Measurements from ENCODE around the gene OR6K3.

OR6K3 gene

DNA sequence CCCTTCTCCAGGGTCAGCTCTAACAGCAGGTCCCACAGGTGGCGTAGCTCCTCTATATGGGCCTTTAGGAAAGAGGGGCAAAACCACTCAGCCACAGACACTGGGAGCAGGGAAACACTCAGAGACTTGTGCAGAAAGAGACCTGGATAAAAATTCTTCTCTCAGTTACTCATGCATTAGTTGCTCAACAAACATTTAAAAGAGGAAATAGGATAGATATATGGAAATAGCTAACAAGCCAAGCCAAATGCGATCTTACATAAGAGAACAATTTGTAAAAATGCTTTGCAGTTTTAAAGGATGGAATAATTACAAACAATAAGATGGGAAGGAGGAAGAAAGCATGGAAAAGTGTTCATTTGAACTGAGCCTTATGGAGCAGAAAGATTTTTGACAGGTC, 38.9 kb downstream of the OR6K3 start:
- Histone ChIP-seq H3K9me3 (ENCODE audit: insufficient read depth, low read length) (no peaks in the 10 kb centered on the region), H3K4me2 (ENCODE audit: low read length) (no peak overlapping the region), H3K4me3 (ENCODE audit: low read length) (no peak overlapping the region), H3K36me3 (replicated peaks; ENCODE audit: low read depth, low read length) (no peaks in the 10 kb centered on the region), H3K79me2 (ENCODE audit: low read length) (no peaks in the 10 kb centered on the region), H3K4me1 (ENCODE audit: low read length) (no peaks in the 10 kb centered on the region), H3K27ac (ENCODE audit: low read length) (no peak overlapping the region), H3K9ac (ENCODE audit: low read length) (no peak overlapping the region), H2AFZ (ENCODE audit: low read depth, low read length) (no peak overlapping the region), H3K27me3 (ENCODE audit: low read depth, low read length) (no peaks in the 10 kb centered on the region), H4K20me1 (ENCODE audit: insufficient read depth, low read length) (no peaks in the 10 kb centered on the region)
- TF ChIP-seq, protein P1, sequence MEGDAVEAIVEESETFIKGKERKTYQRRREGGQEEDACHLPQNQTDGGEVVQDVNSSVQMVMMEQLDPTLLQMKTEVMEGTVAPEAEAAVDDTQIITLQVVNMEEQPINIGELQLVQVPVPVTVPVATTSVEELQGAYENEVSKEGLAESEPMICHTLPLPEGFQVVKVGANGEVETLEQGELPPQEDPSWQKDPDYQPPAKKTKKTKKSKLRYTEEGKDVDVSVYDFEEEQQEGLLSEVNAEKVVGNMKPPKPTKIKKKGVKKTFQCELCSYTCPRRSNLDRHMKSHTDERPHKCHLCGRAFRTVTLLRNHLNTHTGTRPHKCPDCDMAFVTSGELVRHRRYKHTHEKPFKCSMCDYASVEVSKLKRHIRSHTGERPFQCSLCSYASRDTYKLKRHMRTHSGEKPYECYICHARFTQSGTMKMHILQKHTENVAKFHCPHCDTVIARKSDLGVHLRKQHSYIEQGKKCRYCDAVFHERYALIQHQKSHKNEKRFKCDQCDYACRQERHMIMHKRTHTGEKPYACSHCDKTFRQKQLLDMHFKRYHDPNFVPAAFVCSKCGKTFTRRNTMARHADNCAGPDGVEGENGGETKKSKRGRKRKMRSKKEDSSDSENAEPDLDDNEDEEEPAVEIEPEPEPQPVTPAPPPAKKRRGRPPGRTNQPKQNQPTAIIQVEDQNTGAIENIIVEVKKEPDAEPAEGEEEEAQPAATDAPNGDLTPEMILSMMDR (IDR thresholded peaks at IDR 0.05; ENCODE audit: low read depth, low read length) = no peak
- no peak for TF ChIP-seq EZH2phosphoT487 (IDR thresholded peaks at IDR 0.05; ENCODE audit: low read depth)

DNA sequence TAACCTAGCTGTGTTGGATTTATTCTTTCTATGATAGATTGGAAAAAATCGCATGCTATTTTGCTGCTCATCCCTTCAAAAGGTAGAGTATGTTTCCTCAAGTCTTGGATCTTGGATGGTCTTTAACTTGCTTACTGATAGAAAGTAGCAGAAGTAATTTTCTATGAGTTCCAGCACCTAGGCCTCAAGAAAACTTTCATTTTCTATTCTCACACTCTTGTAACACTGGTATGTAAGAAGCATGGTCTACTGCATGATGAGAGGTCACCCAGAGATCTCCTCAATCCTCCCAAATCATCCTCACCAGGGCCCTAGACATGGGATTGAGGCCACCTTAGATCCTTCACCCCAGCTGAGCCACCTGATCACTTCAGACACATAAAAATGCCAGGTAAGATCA, 41.2 kb downstream of the OR6K3 start:
- no peaks in the 10 kb centered on the region for H4K20me1 ChIP-seq (ENCODE audit: insufficient read depth, low read length)
- H3K4me3 ChIP-seq (ENCODE audit: low read length) = no peak overlapping the region
- H3K27ac ChIP-seq (ENCODE audit: low read length) = no peak overlapping the region
- TF ChIP-seq, protein P1 (IDR thresholded peaks at IDR 0.05; ENCODE audit: low read depth, low read length) = no peak
- TF ChIP-seq EZH2phosphoT487 (IDR thresholded peaks at IDR 0.05; ENCODE audit: low read depth) = no peak
- H3K9me3 ChIP-seq (ENCODE audit: insufficient read depth, low read length) = no peaks in the 10 kb centered on the region
- no peaks in the 10 kb centered on the region for H3K4me1 ChIP-seq (ENCODE audit: low read length)
- H3K27me3 ChIP-seq (ENCODE audit: low read depth, low read length) = no peaks in the 10 kb centered on the region
- H2AFZ ChIP-seq (ENCODE audit: low read depth, low read length) = no peak overlapping the region
- no peak overlapping the region for H3K9ac ChIP-seq (ENCODE audit: low read length)
- no peaks in the 10 kb centered on the region for H3K36me3 ChIP-seq (replicated peaks; ENCODE audit: low read depth, low read length)
- H3K79me2 ChIP-seq (ENCODE audit: low read length) = no peaks in the 10 kb centered on the region
- no peak overlapping the region for H3K4me2 ChIP-seq (ENCODE audit: low read length)

DNA sequence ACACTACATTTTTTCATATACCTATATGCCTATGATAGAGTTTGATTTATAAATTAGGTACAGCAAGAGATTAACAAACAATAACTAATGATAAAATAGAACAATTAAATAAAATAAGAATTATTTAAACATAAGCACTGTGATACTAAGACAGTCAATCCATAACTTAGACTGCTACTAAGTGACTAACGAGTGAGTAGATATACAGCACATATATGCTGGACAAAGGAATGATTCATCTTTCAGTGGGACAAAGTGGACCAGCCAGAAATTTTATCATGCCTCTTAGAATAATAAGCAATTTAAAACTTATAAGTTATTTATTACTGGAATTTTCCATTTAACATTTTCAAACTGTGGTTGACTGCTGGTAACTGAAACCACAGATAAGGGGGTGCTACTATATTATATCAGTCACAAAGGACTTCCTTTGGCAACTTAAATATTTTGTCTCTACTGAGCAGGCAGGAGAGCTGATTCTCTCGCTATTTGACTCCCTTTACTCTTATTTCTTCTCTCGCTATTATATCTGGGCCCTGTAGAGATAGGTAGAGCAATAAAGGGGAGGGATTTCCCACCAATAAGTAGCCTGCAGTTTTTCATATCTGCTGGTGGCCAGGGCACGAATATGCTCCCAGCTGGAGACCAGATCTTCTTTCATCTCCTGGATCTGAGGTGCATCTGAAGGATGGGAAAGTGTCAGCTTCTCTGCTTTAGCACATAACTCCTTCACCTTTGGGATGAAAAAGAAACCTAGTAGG, 44.8 kb downstream of the OR6K3 start:
- H2AFZ ChIP-seq (ENCODE audit: low read depth, low read length) = no peak overlapping the region
- H3K79me2 ChIP-seq (ENCODE audit: low read length) = no peaks in the 10 kb centered on the region
- H3K4me2 ChIP-seq (ENCODE audit: low read length) = no peak overlapping the region
- no peaks in the 10 kb centered on the region for H3K4me1 ChIP-seq (ENCODE audit: low read length)
- H3K9me3 ChIP-seq (ENCODE audit: insufficient read depth, low read length) = no peaks in the 10 kb centered on the region
- no peak overlapping the region for H3K9ac ChIP-seq (ENCODE audit: low read length)
- no peak for TF ChIP-seq EZH2phosphoT487 (IDR thresholded peaks at IDR 0.05; ENCODE audit: low read depth)
- TF ChIP-seq, protein P1 (IDR thresholded peaks at IDR 0.05; ENCODE audit: low read depth, low read length) = no peak
- H3K36me3 ChIP-seq (replicated peaks; ENCODE audit: low read depth, low read length) = no peaks in the 10 kb centered on the region
- no peaks in the 10 kb centered on the region for H4K20me1 ChIP-seq (ENCODE audit: insufficient read depth, low read length)
- H3K4me3 ChIP-seq (ENCODE audit: low read length) = no peak overlapping the region
- H3K27ac ChIP-seq (ENCODE audit: low read length) = no peak overlapping the region
- H3K27me3 ChIP-seq (ENCODE audit: low read depth, low read length) = no peaks in the 10 kb centered on the region

DNA sequence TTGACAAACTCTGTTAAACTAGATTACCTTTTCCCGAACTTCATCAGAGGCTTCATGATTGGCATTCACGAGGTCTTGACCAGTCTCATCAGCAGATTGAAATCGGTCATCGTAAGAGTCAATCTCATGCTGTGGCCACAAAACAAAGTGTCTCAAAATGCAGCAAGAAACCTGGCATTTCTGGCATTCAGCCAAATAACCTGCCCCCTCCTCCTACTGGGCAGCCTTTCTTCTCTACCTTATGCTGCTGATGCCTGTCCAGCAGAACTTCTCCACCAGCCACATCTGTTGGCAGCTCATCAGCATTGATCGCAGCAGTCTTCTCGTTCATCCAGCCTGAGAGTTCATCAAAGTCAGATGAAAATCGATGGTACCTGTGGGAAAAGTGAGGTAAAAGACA, 46.2 kb downstream of the OR6K3 start:
- Histone ChIP-seq H2AFZ (ENCODE audit: low read depth, low read length) (no peak overlapping the region), H3K79me2 (ENCODE audit: low read length) (no peaks in the 10 kb centered on the region), H3K4me3 (ENCODE audit: low read length) (no peak overlapping the region), H3K27ac (ENCODE audit: low read length) (no peak overlapping the region), H4K20me1 (ENCODE audit: insufficient read depth, low read length) (no peaks in the 10 kb centered on the region), H3K9me3 (ENCODE audit: insufficient read depth, low read length) (no peaks in the 10 kb centered on the region), H3K9ac (ENCODE audit: low read length) (no peak overlapping the region), H3K36me3 (replicated peaks; ENCODE audit: low read depth, low read length) (no peaks in the 10 kb centered on the region), H3K4me1 (ENCODE audit: low read length) (no peaks in the 10 kb centered on the region), H3K4me2 (ENCODE audit: low read length) (no peak overlapping the region), H3K27me3 (ENCODE audit: low read depth, low read length) (no peaks in the 10 kb centered on the region)
- no peak for TF ChIP-seq EZH2phosphoT487 (IDR thresholded peaks at IDR 0.05; ENCODE audit: low read depth)
- TF ChIP-seq, protein P1 (IDR thresholded peaks at IDR 0.05; ENCODE audit: low read depth, low read length) = no peak
